HEK293 (cell line): Measurements from ENCODE around the gene SLC25A41.

ENCODE experiments used
- CTCF ChIA-PET: fragments of 350-600 bp; formaldehyde crosslinking; extraction: SDS; loops from one replicate; lab custom pipeline; 2021; ENCODE audit warnings: antibody characterized with exemption; lab: Yijun Ruan, JAX
- POLR2A ChIA-PET: fragments of 300-600 bp; formaldehyde crosslinking; extraction: SDS; loops from one replicate; lab custom pipeline; 2020; ENCODE audit warnings: antibody characterized with exemption, inconsistent platforms; lab: Yijun Ruan, JAX
- H3K27ac ChIP-seq: fragments of 200-500 bp; sonication (Bioruptor generic); 2 replicates; pipeline ENCODE4 v1.5.1; 2014; ENCODE audit warnings: low read depth, low read length, control low read depth, inconsistent platforms; ENCODE audit errors: extremely low read depth
- H3K36me3 ChIP-seq, 2 experiments: fragments of 200-500 bp in 1 of 2; sonication (Bioruptor generic) in 1 of 2; 1 replicate in 1 of 2; 2 replicates in 1 of 2; pipeline ENCODE4 v1.5.1; 2014 to 2017; ENCODE audit warnings: inconsistent platforms in 2 of 2, low read length in 2 of 2; ENCODE audit not compliant: control insufficient read depth in 2 of 2, insufficient read depth in 1 of 2
- H3K4me1 ChIP-seq: fragments of 200-500 bp; sonication (Bioruptor generic); 2 replicates; pipeline ENCODE4 v1.5.1; 2014; ENCODE audit warnings: mild to moderate bottlenecking, low read length, inconsistent platforms; ENCODE audit not compliant: control insufficient read depth, insufficient read depth
- H3K4me3 ChIP-seq: 2 replicates; pipeline ENCODE4 v1.5.1; 2011; ENCODE audit warnings: low read depth, mild to moderate bottlenecking, control low read depth, low read length, moderate library complexity
- H3K9me3 ChIP-seq: fragments of 200-500 bp; sonication (Bioruptor generic); 2 replicates; pipeline ENCODE4 v1.5.1; 2014; ENCODE audit warnings: low read depth, low read length, inconsistent platforms; ENCODE audit not compliant: control insufficient read depth, insufficient read depth
- KLF8 ChIP-seq: fragments of 450-650 bp; formaldehyde crosslinking; IDR thresholded peaks from 2 replicates; pipeline ENCODE4 v1.5.1; 2016; ENCODE audit warnings: missing biosample characterization, missing genetic modification characterization
- KLF9 ChIP-seq: fragments of 450-650 bp; formaldehyde crosslinking; IDR thresholded peaks from 2 replicates; pipeline ENCODE4 v1.5.1; 2016; ENCODE audit warnings: missing biosample characterization, missing genetic modification characterization, low read depth
- OSR2 ChIP-seq: fragments of 450-650 bp; formaldehyde crosslinking; IDR thresholded peaks from 2 replicates; pipeline ENCODE4 v1.5.1; 2016; ENCODE audit warnings: missing biosample characterization, missing genetic modification characterization
- RBAK ChIP-seq: fragments of 450-650 bp; formaldehyde crosslinking; IDR thresholded peaks from 2 replicates; pipeline ENCODE4 v1.5.1; 2016; ENCODE audit warnings: missing biosample characterization, missing genetic modification characterization
- SETDB1 ChIP-seq: IDR thresholded peaks from one replicate; pipeline ENCODE4 v1.6.1; 2017; ENCODE audit warnings: mild to moderate bottlenecking, low read length, moderate library complexity, mixed read lengths; ENCODE audit not compliant: insufficient read length
- SP2 ChIP-seq: fragments of 450-650 bp; formaldehyde crosslinking; IDR thresholded peaks from 2 replicates; pipeline ENCODE4 v1.5.1; 2016; ENCODE audit warnings: missing biosample characterization, missing genetic modification characterization
- YY2 ChIP-seq: fragments of 450-650 bp; formaldehyde crosslinking; IDR thresholded peaks from 2 replicates; pipeline ENCODE4 v1.5.1; 2016; ENCODE audit warnings: missing biosample characterization, missing genetic modification characterization
- ZBTB17 ChIP-seq: fragments of 450-650 bp; formaldehyde crosslinking; IDR thresholded peaks from 2 replicates; pipeline ENCODE4 v1.5.1; 2016; ENCODE audit warnings: missing biosample characterization, missing genetic modification characterization
- ZBTB21 ChIP-seq: fragments of 450-650 bp; formaldehyde crosslinking; IDR thresholded peaks from 2 replicates; pipeline ENCODE4 v1.5.1; 2017; ENCODE audit warnings: missing biosample characterization, missing genetic modification characterization
- ZNF114 ChIP-seq: fragments of 450-650 bp; formaldehyde crosslinking; IDR thresholded peaks from 2 replicates; pipeline ENCODE4 v1.5.0; 2017; ENCODE audit warnings: missing biosample characterization, missing genetic modification characterization
- ZNF140 ChIP-seq: fragments of 450-650 bp; formaldehyde crosslinking; IDR thresholded peaks from 2 replicates; pipeline ENCODE4 v1.5.1; 2016; ENCODE audit warnings: missing biosample characterization, missing genetic modification characterization
- ZNF184 ChIP-seq: fragments of 450-650 bp; IDR thresholded peaks from 2 replicates; pipeline ENCODE4 v1.5.1; 2018; ENCODE audit warnings: missing biosample characterization, mild to moderate bottlenecking, missing genetic modification characterization
- ZNF221 ChIP-seq: fragments of 450-650 bp; formaldehyde crosslinking; IDR thresholded peaks from 2 replicates; pipeline ENCODE4 v1.5.1; 2017; ENCODE audit warnings: missing biosample characterization, missing genetic modification characterization, borderline replicate concordance
- ZNF24 ChIP-seq: fragments of 450-650 bp; formaldehyde crosslinking; IDR thresholded peaks from 2 replicates; pipeline ENCODE4 v1.5.1; 2016; ENCODE audit warnings: missing biosample characterization, missing genetic modification characterization
- ZNF302 ChIP-seq: fragments of 450-650 bp; formaldehyde crosslinking; IDR thresholded peaks from 2 replicates; pipeline ENCODE4 v1.5.1; 2016; ENCODE audit warnings: missing biosample characterization, missing genetic modification characterization, low read depth
- ZNF311 ChIP-seq: fragments of 450-650 bp; formaldehyde crosslinking; IDR thresholded peaks from 2 replicates; pipeline ENCODE4 v1.5.1; 2017; ENCODE audit warnings: missing biosample characterization, missing genetic modification characterization, borderline replicate concordance
- ZNF341 ChIP-seq: fragments of 450-650 bp; formaldehyde crosslinking; IDR thresholded peaks from 2 replicates; pipeline ENCODE4; 2016; ENCODE audit warnings: low read depth, missing biosample characterization, missing genetic modification characterization
- ZNF350 ChIP-seq: fragments of 450-650 bp; formaldehyde crosslinking; IDR thresholded peaks from 2 replicates; pipeline ENCODE4 v1.5.0; 2017; ENCODE audit warnings: missing biosample characterization, mild to moderate bottlenecking, missing genetic modification characterization
- ZNF433 ChIP-seq: fragments of 450-650 bp; formaldehyde crosslinking; IDR thresholded peaks from 2 replicates; pipeline ENCODE4 v1.5.1; 2016; ENCODE audit warnings: missing biosample characterization, missing genetic modification characterization, low read depth
- ZNF449 ChIP-seq: fragments of 450-650 bp; formaldehyde crosslinking; IDR thresholded peaks from 2 replicates; pipeline ENCODE4 v1.5.1; 2017; ENCODE audit warnings: missing biosample characterization, mild to moderate bottlenecking, missing genetic modification characterization, moderate library complexity
- ZNF544 ChIP-seq: fragments of 450-650 bp; formaldehyde crosslinking; IDR thresholded peaks from 2 replicates; pipeline ENCODE4 v1.5.0; 2017; ENCODE audit warnings: missing biosample characterization, missing genetic modification characterization
- ZNF548 ChIP-seq: fragments of 450-650 bp; formaldehyde crosslinking; IDR thresholded peaks from 2 replicates; pipeline ENCODE4 v1.5.1; 2016; ENCODE audit warnings: missing biosample characterization, missing genetic modification characterization
- ZNF621 ChIP-seq: fragments of 450-650 bp; formaldehyde crosslinking; IDR thresholded peaks from 2 replicates; pipeline ENCODE4 v1.5.1; 2017; ENCODE audit warnings: missing biosample characterization, missing genetic modification characterization
- ZNF624 ChIP-seq: fragments of 450-650 bp; formaldehyde crosslinking; IDR thresholded peaks from 2 replicates; pipeline ENCODE4 v1.5.1; 2017; ENCODE audit warnings: missing biosample characterization, missing genetic modification characterization
- ZNF692 ChIP-seq: fragments of 450-650 bp; formaldehyde crosslinking; IDR thresholded peaks from 2 replicates; pipeline ENCODE4 v1.5.1; 2016; ENCODE audit warnings: missing biosample characterization, missing genetic modification characterization
- ZNF701 ChIP-seq: fragments of 450-650 bp; formaldehyde crosslinking; IDR thresholded peaks from 2 replicates; pipeline ENCODE4 v1.5.1; 2016; ENCODE audit warnings: missing biosample characterization, missing genetic modification characterization
- ZNF704 ChIP-seq: fragments of 450-650 bp; formaldehyde crosslinking; IDR thresholded peaks from 2 replicates; pipeline ENCODE4 v1.5.1; 2016; ENCODE audit warnings: missing biosample characterization, missing genetic modification characterization
- ZNF707 ChIP-seq: fragments of 450-650 bp; formaldehyde crosslinking; IDR thresholded peaks from 2 replicates; pipeline ENCODE4 v1.5.1; 2016; ENCODE audit warnings: missing biosample characterization, missing genetic modification characterization
- ZNF76 ChIP-seq: fragments of 450-650 bp; formaldehyde crosslinking; IDR thresholded peaks from 2 replicates; pipeline ENCODE4; 2016; ENCODE audit warnings: low read depth, missing biosample characterization, missing genetic modification characterization, borderline replicate concordance
- ZNF776 ChIP-seq: fragments of 450-650 bp; formaldehyde crosslinking; IDR thresholded peaks from 2 replicates; pipeline ENCODE4 v1.5.0; 2017; ENCODE audit warnings: missing biosample characterization, missing genetic modification characterization, borderline replicate concordance
- ZSCAN16 ChIP-seq: fragments of 450-650 bp; formaldehyde crosslinking; IDR thresholded peaks from 2 replicates; pipeline ENCODE4 v1.5.1; 2016; ENCODE audit warnings: missing biosample characterization, missing genetic modification characterization
- TF ChIP-seq, protein P1 (sequence below): fragments of 450-650 bp; formaldehyde crosslinking; IDR thresholded peaks from 2 replicates; pipeline ENCODE4 v1.5.1; 2016; ENCODE audit warnings: missing biosample characterization, missing genetic modification characterization

SLC25A41 gene

GRCh38 chr19:6472713-6473112 is 39.1 kb upstream of the SLC25A41 start (continued):
- TF ChIP-seq SP2: no peak
- TF ChIP-seq ZNF140 (tag by site-specific recombination): no peak
- TF ChIP-seq ZNF704: no peak
- no peak for TF ChIP-seq ZNF184
- TF ChIP-seq ZNF24: no peak

DNA sequence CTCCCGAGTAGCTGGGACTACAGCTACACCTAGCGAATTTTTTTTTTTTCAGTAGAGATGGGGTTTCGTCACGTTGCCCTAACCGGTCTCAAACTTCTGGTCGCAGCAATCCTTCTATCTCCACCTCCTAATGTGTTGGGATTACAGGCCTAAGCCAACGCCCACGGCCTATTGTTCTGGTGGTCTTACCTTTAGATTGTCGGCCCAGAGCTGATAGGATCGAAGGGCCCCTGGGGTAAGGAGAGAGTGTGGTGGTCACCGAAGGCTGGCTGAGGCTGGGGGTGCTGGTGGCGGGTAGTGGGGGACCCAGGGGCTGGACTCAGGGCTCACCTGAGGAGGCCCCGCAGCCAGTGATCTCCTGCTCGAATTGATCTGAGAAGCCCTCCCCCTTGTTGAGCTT is 37.5 kb upstream of the SLC25A41 start:
- Histone ChIP-seq H3K36me3 (no peaks in the 10 kb centered on the region), H3K9me3 (no peaks in the 10 kb centered on the region)

GRCh38 chr19:6470173-6470572 is 36.6 kb upstream of the SLC25A41 start:
- no peak overlapping the region for H3K4me3 ChIP-seq
- no peaks in the 10 kb centered on the region for H3K4me1 ChIP-seq
- no peaks in the 10 kb centered on the region for H3K36me3 ChIP-seq
- no peak overlapping the region for H3K27ac ChIP-seq
- POLR2A ChIA-PET: no interaction called here
- TF ChIP-seq ZNF624 (tag by site-specific recombination) (no peak), ZNF544 (tag by site-specific recombination) (no peak), KLF9 (tag by site-specific recombination) (no peak), ZNF114 (no peak), ZSCAN16 (tag by site-specific recombination) (no peak), ZNF221 (no peak), ZNF311 (tag by site-specific recombination) (no peak), KLF8 (tag by site-specific recombination) (no peak), ZNF302 (no peak), ZNF701 (no peak), ZNF692 (tag by site-specific recombination) (no peak), ZBTB17 (tag by site-specific recombination) (no peak), YY2 (tag by site-specific recombination) (no peak), ZNF621 (tag by site-specific recombination) (no peak)
- H3K9me3 ChIP-seq: no peaks in the 10 kb centered on the region
- CTCF ChIA-PET: no interaction called here

More for the DNA sequence above, 37.5 kb upstream of the SLC25A41 start:
- CTCF ChIA-PET: interaction anchor here (0.6 to 0.9 kb wide), 2 partner anchors 16 to 1153 kb away, joined by 3 read pairs; no protein-coding TSS in a partner anchor
- Histone ChIP-seq H3K4me3 (no peak overlapping the region), H3K4me1 (no peaks in the 10 kb centered on the region), H3K27ac (no peak overlapping the region)
- POLR2A ChIA-PET: no interaction called here
- TF ChIP-seq ZNF350 (tag by site-specific recombination) (no peak), OSR2 (tag by site-specific recombination) (no peak), ZNF341 (tag by site-specific recombination) (no peak), ZNF776 (tag by site-specific recombination) (no peak), ZNF707 (tag by site-specific recombination) (no peak), SETDB1 (no peak), RBAK (tag by site-specific recombination) (no peak), ZNF449 (no peak), ZNF76 (tag by site-specific recombination) (no peak), ZNF433 (tag by site-specific recombination) (no peak), ZBTB21 (tag by site-specific recombination) (no peak), ZNF548 (tag by site-specific recombination) (no peak), ZNF140 (tag by site-specific recombination) (no peak), ZNF624 (tag by site-specific recombination) (no peak)
- TF ChIP-seq, protein P1, sequence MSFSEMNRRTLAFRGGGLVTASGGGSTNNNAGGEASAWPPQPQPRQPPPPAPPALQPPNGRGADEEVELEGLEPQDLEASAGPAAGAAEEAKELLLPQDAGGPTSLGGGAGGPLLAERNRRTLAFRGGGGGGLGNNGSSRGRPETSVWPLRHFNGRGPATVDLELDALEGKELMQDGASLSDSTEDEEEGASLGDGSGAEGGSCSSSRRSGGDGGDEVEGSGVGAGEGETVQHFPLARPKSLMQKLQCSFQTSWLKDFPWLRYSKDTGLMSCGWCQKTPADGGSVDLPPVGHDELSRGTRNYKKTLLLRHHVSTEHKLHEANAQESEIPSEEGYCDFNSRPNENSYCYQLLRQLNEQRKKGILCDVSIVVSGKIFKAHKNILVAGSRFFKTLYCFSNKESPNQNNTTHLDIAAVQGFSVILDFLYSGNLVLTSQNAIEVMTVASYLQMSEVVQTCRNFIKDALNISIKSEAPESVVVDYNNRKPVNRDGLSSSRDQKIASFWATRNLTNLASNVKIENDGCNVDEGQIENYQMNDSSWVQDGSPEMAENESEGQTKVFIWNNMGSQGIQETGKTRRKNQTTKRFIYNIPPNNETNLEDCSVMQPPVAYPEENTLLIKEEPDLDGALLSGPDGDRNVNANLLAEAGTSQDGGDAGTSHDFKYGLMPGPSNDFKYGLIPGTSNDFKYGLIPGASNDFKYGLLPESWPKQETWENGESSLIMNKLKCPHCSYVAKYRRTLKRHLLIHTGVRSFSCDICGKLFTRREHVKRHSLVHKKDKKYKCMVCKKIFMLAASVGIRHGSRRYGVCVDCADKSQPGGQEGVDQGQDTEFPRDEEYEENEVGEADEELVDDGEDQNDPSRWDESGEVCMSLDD (tag by site-specific recombination): no peak
